Panc1 (cell line): ENCODE results near the gene RBP5. TPM values are rescaled to one million over a fixed set of nuclear protein-coding genes. Genes with fewer than 3 reads are reported as not detected.

Source experiments
- ATAC-seq: fragments of 200-7000 bp; cut with Tn5 transposase; 2 replicates; pipeline ENCODE4 v1.9.1; 2020; ENCODE audit warnings: mild to moderate bottlenecking, moderate library complexity
- BruUV-seq: library from RNA; stranded (reverse); fragments of 400-500 nt; replicated peaks from 2 replicates; lab custom pipeline; 2021; lab: Mats Ljungman, UMichigan
- CTCF ChIA-PET: fragments of 300-600 bp; sonication (Branson Sonifier 250); formaldehyde crosslinking; loops from one replicate; lab custom pipeline; 2022; ENCODE audit warnings: antibody characterized with exemption; lab: Charles Lee
- POLR2A ChIA-PET: fragments of 300-600 bp; sonication (Branson Sonifier 250); formaldehyde crosslinking; loops from one replicate; lab custom pipeline; 2022; ENCODE audit warnings: antibody characterized with exemption; lab: Charles Lee
- DNase-seq: peaks from one replicate; pipeline ENCODE4 v3.0.0-alpha.2; 2010; ENCODE audit warnings: low read depth, low spot score
- H3K27ac ChIP-seq: 2 replicates; pipeline ENCODE4 v1.5.1; 2011; ENCODE audit warnings: mild to moderate bottlenecking, low read length, inconsistent platforms
- H3K27me3 ChIP-seq: fragments of 200-500 bp; sonication (Bioruptor generic); 2 replicates; pipeline ENCODE4 v1.6.0; 2014; ENCODE audit warnings: low read length, inconsistent platforms; ENCODE audit not compliant: control insufficient read depth, insufficient read depth
- H3K36me3 ChIP-seq: fragments of 200-500 bp; sonication (Bioruptor generic); 2 replicates; pipeline ENCODE4 v1.5.1; 2014; ENCODE audit warnings: inconsistent platforms, mild to moderate bottlenecking, low read length, moderate library complexity; ENCODE audit not compliant: control insufficient read depth, insufficient read depth
- H3K4me1 ChIP-seq: 2 replicates; pipeline ENCODE4 v1.5.1; 2011; ENCODE audit warnings: inconsistent platforms, mild to moderate bottlenecking, low read length, moderate library complexity; ENCODE audit not compliant: control insufficient read depth, insufficient read depth
- H3K4me3 ChIP-seq, 2 experiments: 2 replicates each; pipeline ENCODE4 v1.5.1; 2011 to 2012; ENCODE audit warnings: low read depth in 2 of 2, low read length in 2 of 2, mild to moderate bottlenecking in 2 of 2, inconsistent platforms in 1 of 2, moderate library complexity in 1 of 2
- H3K9me3 ChIP-seq: fragments of 200-500 bp; sonication (Bioruptor generic); 2 replicates; pipeline ENCODE4 v1.5.1; 2014; ENCODE audit warnings: low read depth, mild to moderate bottlenecking, inconsistent platforms, low read length, moderate library complexity; ENCODE audit not compliant: control insufficient read depth, insufficient read depth
- POLR2AphosphoS5 ChIP-seq: IDR thresholded peaks from 2 replicates; pipeline ENCODE4 v1.6.1; 2012; ENCODE audit warnings: mild to moderate bottlenecking, low read depth, low read length, moderate library complexity
- SIN3A ChIP-seq: IDR thresholded peaks from 2 replicates; pipeline ENCODE4 v1.6.1; 2012; ENCODE audit warnings: low read depth, mild to moderate bottlenecking, low read length, moderate library complexity, borderline replicate concordance; ENCODE audit not compliant: insufficient read depth
- TCF7L2 ChIP-seq: IDR thresholded peaks from 2 replicates; pipeline ENCODE4 v1.6.1; 2011; ENCODE audit warnings: mild to moderate bottlenecking, low read depth, low read length, inconsistent platforms
- in situ Hi-C: cut with HindIII; loops from 2 replicates; pipeline ENCODE4 v1.10.0; 2016; ENCODE audit warnings: low sequenced_read_pairs, low pct_unique_long_range_greater_than_20kb
- intact Hi-C: fragments of 100-400 bp; cut with micrococcal nuclease; formaldehyde crosslinking; loops from one replicate; pipeline ENCODE4 v1.10.0; 2022; ENCODE audit not compliant: unreplicated experiment
- total RNA-seq: library from RNA; stranded (reverse); gene quantifications from one replicate; pipeline ENCODE4 v1.2.1, GENCODE V29; 2021; ENCODE audit not compliant: unreplicated experiment
- TF ChIP-seq, protein P1 (sequence below): fragments of 450-650 bp; IDR thresholded peaks from 2 replicates; pipeline ENCODE4 v1.5.1; 2017; ENCODE audit warnings: mild to moderate bottlenecking
- TF ChIP-seq, protein P2 (sequence below), 2 experiments: IDR thresholded peaks; 2 replicates each; pipeline ENCODE4 v1.6.1; 2011 to 2012; ENCODE audit warnings: low read depth in 2 of 2, control low read depth in 1 of 2, low read length in 1 of 2, mild to moderate bottlenecking in 1 of 2, moderate library complexity in 1 of 2; ENCODE audit not compliant: insufficient read depth in 1 of 2

Gene RBP5
- total RNA-seq, 1 experiment from 2014 or later = not detected

DNA sequence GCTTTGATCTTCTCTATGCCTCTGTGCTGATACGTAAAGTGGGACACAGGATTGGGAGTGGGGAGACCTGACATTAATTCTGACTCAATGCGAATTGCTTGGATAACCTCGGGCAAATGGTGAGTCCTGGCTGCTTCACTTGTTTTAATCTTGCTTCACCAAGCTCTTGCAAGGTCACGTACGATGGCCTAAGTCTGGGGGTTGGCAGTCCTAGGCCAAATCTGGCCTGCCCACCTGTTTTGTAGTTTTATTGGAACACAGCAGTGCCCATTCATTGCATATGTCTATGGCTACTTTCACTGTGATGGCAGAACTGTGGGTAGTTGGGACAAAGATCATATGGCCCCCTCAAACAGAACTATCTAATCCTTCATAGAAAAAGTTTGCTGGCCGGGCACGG lies 14.9 kb upstream of the RBP5 start:
- no peak for DNase-seq
- TF ChIP-seq, protein P1, sequence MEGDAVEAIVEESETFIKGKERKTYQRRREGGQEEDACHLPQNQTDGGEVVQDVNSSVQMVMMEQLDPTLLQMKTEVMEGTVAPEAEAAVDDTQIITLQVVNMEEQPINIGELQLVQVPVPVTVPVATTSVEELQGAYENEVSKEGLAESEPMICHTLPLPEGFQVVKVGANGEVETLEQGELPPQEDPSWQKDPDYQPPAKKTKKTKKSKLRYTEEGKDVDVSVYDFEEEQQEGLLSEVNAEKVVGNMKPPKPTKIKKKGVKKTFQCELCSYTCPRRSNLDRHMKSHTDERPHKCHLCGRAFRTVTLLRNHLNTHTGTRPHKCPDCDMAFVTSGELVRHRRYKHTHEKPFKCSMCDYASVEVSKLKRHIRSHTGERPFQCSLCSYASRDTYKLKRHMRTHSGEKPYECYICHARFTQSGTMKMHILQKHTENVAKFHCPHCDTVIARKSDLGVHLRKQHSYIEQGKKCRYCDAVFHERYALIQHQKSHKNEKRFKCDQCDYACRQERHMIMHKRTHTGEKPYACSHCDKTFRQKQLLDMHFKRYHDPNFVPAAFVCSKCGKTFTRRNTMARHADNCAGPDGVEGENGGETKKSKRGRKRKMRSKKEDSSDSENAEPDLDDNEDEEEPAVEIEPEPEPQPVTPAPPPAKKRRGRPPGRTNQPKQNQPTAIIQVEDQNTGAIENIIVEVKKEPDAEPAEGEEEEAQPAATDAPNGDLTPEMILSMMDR = no peak
- TF ChIP-seq SIN3A (no peak), POLR2AphosphoS5 (no peak), TCF7L2 (no peak)
- TF ChIP-seq, protein P2, sequence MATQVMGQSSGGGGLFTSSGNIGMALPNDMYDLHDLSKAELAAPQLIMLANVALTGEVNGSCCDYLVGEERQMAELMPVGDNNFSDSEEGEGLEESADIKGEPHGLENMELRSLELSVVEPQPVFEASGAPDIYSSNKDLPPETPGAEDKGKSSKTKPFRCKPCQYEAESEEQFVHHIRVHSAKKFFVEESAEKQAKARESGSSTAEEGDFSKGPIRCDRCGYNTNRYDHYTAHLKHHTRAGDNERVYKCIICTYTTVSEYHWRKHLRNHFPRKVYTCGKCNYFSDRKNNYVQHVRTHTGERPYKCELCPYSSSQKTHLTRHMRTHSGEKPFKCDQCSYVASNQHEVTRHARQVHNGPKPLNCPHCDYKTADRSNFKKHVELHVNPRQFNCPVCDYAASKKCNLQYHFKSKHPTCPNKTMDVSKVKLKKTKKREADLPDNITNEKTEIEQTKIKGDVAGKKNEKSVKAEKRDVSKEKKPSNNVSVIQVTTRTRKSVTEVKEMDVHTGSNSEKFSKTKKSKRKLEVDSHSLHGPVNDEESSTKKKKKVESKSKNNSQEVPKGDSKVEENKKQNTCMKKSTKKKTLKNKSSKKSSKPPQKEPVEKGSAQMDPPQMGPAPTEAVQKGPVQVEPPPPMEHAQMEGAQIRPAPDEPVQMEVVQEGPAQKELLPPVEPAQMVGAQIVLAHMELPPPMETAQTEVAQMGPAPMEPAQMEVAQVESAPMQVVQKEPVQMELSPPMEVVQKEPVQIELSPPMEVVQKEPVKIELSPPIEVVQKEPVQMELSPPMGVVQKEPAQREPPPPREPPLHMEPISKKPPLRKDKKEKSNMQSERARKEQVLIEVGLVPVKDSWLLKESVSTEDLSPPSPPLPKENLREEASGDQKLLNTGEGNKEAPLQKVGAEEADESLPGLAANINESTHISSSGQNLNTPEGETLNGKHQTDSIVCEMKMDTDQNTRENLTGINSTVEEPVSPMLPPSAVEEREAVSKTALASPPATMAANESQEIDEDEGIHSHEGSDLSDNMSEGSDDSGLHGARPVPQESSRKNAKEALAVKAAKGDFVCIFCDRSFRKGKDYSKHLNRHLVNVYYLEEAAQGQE (IDR thresholded peaks at IDR 0.05; ENCODE audit: insufficient read depth in 1 of 2, low read depth in 2 of 2, low read length in 1 of 2) = no peak
- no peaks in the 10 kb centered on the region for H3K36me3 ChIP-seq
- H3K27ac ChIP-seq = no peak overlapping the region
- no peaks in the 10 kb centered on the region for H3K27me3 ChIP-seq
- CTCF ChIA-PET = interaction anchor here (1.4 kb wide), 1 partner anchor 21 kb away, joined by 4 read pairs; no protein-coding TSS in a partner anchor
- intact Hi-C loops (loop anchor here (5.0 kb wide), 2 partner anchors 44 to 494 kb away; partner anchors contain the start of gene PEX5), in situ Hi-C loops (no loop called here)
- POLR2A ChIA-PET = interaction anchor here (0.7 kb wide), 1 partner anchor 800 kb away, joined by 15 read pairs; no protein-coding TSS in a partner anchor
- no peaks in the 10 kb centered on the region for H3K4me1 ChIP-seq
- H3K4me3 ChIP-seq = no peak overlapping the region
- H3K9me3 ChIP-seq = no peaks in the 10 kb centered on the region
- BruUV-seq = no TSS peak
- ATAC-seq = no peak

DNA sequence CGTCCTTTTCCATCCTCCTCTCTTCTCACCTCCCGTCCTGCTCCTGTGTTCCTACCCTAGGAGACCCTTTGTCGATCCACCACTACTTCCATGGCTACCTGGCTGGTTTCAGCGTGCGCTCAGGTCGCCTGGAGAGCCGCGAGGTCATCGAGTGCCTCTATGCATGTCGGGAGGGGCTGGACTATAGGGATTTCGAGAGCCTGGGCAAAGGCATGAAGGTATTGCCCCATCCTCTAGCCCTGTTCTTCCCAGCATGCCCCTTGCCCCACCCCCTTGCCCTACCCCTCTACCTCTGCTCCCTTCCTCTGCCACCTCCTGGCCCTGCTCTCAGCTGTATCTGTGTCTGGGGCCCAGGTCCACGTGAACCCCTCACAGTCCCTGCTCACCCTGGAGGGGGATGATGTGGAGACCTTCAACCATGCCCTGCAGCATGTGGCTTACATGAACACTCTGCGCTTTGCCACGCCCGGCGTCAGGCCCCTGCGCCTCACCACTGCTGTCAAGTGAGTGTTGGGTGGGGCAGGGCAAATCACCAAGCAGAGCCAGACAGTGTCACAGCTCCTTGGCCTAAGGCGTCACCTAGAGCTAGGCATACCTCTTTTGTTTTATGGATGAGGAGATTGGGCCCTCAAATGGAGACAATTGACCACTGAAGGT lies 14.2 kb upstream of the RBP5 start:
- ATAC-seq (no peak), DNase-seq (no peak)
- no peaks in the 10 kb centered on the region for H3K4me1 ChIP-seq
- H3K4me3 ChIP-seq = no peak overlapping the region
- H3K36me3 ChIP-seq = no peaks in the 10 kb centered on the region
- no TSS peak for BruUV-seq
- TF ChIP-seq, protein P2 (IDR thresholded peaks at IDR 0.05; ENCODE audit: insufficient read depth in 1 of 2, low read depth in 2 of 2, low read length in 1 of 2) = no peak
- TF ChIP-seq SIN3A = no peak
- TF ChIP-seq, protein P1 = no peak
- TF ChIP-seq POLR2AphosphoS5 = no peak
- no peak for TF ChIP-seq TCF7L2
- POLR2A ChIA-PET = no interaction called here
- intact Hi-C loops = loop anchor here (5.0 kb wide), 2 partner anchors 44 to 494 kb away; partner anchors contain the start of gene PEX5
- in situ Hi-C loops = no loop called here
- CTCF ChIA-PET = interaction anchor here (1.0 to 1.1 kb wide), 2 partner anchors 13 to 45 kb away, joined by 3 to 4 read pairs; partner anchors contain the start of gene CLSTN3
- H3K9me3 ChIP-seq = no peaks in the 10 kb centered on the region
- no peaks in the 10 kb centered on the region for H3K27me3 ChIP-seq
- no peak overlapping the region for H3K27ac ChIP-seq
